GM12872 (cell line): ENCODE results near the gene VAV2.

ENCODE experiments used
- CTCF ChIP-seq: IDR thresholded peaks from 3 replicates; pipeline ENCODE4 v1.5.1; 2011; ENCODE audit warnings: low read depth, mild to moderate bottlenecking, low read length, moderate library complexity; ENCODE audit not compliant: insufficient read depth

Gene VAV2

DNA sequence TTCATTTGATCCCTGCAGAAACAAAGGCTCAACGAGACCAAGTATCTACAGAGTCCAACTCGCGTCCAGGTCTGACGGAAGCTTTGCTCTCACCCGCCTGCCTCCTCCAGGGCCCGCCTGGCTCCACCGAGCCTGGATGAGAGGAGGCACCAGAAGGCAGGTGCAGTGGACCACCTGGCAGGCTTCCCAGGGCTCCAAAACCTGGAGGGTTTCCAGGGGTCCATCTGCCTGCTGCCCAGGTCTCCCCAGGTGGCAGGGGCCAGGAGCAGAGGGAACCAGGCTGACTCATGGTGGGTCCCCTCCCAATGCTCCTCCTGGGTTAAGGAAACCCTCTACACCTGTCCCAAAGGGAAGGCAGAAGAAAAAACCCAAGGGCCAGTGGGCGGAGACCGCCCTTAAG lies 59.5 kb downstream of the VAV2 start:
- no peak for TF ChIP-seq CTCF

DNA sequence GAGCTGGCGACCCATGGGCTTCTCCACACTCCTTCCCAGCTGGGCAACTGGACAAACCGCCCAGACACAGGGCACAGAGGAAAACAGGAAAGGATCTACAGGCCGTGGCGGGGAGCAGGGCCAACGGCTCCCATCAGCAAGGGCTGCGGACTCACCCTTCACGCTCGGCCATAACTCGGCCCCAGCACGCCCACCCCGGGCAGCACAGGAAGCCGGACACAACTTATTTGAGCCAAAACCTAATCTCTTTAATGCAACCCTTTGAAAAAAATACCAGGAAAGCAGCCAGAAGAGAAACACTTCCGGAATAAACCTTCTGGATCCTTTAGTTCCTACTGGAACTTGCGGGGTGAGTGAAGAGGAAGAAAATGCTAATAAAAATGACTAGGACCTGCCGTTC lies 59.9 kb downstream of the VAV2 start:
- no peak for TF ChIP-seq CTCF

DNA sequence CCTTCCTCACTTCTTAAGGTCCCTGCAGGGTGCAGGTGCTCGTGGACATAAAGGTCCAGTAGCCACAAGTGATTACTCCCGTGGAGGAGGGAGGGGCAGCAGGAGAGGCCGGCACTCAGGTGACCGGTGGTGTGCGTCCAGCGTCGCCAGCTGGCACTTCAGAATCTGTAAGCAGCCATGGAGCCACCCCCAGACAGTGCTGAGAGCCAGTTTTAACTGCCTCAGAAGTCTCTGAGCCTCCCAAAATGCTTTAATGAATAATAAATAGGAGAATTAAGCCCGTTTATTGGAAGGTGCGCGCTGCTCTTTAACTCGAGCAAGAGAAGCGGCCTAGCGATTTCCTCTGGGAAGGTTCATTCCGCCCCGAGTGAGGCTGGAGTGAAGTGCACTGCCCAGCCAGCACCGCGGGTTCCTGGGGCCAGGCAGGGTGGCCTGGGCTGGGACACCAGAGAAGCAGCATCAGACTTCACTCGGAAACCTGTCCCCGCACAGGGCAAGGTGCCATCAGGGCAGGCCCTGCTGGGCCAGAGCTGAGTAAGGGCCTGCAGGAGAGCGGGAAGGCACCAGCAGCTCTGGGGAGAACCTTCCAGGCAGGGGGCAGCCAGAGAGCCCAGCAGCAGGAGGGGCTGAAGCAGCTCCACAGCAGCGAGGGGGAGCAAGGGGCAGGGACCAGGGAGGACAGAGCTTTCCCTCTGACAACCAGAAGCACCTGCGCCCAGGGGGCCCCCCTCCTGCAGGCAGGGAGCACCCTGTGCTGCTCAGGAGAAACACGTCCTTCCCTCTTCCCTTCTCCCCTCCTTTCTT lies 61.2 kb downstream of the VAV2 start:
- TF ChIP-seq CTCF, result no peak

GRCh38 chr9:133930046-133930681 lies 62.0 kb downstream of the VAV2 start:
- no peak for TF ChIP-seq CTCF

DNA sequence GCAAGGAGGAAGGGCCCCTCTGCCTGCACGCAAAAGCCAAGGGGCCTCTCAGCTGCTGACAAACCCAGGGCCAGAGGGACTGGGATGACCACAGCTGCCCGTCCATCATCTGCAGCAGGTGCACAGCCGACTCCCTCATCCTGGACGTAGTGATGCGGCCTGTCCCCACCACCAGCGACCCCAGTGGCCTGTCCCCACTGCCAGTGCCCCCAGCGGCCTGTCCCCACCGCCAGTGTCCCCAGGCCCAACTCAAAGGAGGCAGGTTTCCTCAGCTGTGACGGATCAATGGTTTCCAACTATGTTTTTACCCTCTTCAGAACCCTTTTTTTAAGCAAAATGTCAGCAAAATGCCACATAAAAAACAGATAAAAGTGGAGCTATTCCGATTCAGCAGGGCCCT lies 62.5 kb downstream of the VAV2 start:
- TF ChIP-seq CTCF, result no peak

DNA sequence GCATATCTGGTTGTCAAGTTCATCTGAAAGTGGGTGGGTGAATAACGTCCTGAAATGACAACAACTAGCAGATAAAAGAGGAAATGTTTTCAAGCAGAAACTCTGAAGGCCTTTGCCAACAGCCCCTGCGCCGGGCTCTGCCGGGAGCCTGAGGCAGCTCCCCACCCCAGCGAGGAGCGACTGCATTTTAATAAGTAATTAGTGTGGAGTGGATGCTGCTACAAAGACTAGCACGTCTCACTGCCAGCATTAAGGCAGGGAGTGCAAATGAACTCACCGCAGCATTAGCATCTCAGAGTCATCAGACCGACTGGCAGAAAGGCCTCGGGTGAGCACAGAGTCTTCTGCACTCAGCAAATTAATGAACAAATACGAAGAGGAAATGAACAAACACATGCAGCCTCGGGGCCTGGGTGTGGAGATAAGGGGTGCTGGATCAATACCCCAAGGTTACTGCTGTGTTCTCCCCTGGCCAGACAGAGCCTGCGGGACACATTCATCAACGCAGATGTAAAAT lies 63.8 kb downstream of the VAV2 start:
- TF ChIP-seq CTCF, result no peak

- TF ChIP-seq CTCF, result no peak
Observed at GRCh38 chr9:133927041-133927440, 65.1 kb downstream of the VAV2 start.
